ENCODE results near the gene SPATA33. TPM values are rescaled to one million over a fixed set of nuclear protein-coding genes. Genes with fewer than 3 reads are reported as not detected.

Gene SPATA33
- total and polyA plus RNA-seq, 10 of the 15 experiments (the other 5 are each of a cell fraction or from before 2014, with no cell fraction given): 1.1 to 15.8 (median 7.6) TPM

DNA sequence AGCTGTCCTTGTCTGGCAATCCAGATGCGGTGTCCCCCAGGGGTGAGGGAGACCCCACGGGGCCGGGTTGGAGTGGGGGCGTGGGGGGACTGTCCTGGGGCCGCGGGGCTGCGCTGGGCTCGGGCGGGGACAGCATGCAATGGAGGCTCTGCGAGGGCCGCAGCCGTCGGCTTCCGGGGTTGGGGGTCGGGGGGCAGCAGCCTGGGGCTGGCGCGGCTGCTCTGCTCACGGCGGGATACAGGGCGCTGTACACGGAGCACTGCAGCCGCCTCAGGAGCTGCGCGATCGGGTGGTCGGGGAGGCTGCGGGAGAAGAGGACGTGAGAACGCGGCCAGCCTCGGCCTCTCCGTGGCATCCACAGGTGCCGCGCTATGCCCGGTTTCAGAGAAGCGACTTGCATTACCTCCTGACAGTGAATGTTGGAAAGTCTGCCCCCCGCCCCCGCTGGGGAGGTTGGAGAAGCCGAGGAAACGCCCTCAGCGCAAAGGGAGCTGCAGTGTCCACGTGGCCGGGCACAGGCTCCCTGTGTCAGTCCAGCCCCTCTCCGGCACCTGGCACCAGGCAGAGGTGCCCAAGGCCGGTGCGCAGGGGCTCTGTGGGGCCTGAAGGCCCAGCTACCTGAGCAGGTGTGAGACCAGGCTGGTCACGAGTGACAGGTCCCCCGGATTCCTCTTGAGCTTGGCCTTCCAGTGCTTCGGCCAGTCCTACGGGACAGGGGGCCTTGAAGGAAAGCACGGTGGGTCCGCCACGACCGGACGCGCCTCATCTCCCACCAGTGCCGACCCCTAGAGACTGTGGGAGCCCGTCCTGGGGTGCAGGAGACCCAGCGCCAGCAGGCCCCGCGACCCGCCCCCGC is 53.3 kb downstream of the SPATA33 start:
- POLR2A ChIA-PET: no interaction called here
- BruUV-seq (replicated peaks): no TSS peak
- Histone ChIP-seq H3K79me2 (ENCODE audit: control insufficient read depth, insufficient read depth, low read length) (peaks cover 7% of the 10 kb centered on the region), H3K36me3 (ENCODE audit: control insufficient read depth in 2 of 2, insufficient read depth in 2 of 2, low read length in 1 of 2) (no peaks in the 10 kb centered on the region; a peak in 1 of 4 replicates), H2AFZ (ENCODE audit: control insufficient read depth, low read depth, low read length) (no peak overlapping the region), H3K4me3 (no peak overlapping the region), H3K27ac (ENCODE audit: control insufficient read depth, insufficient read depth) (no peak overlapping the region), H3K27me3 (replicated peaks in 1 of 2; ENCODE audit: control insufficient read depth in 2 of 2, insufficient read depth in 2 of 2, low read length in 1 of 2) (no peaks in the 10 kb centered on the region), H3K4me2 (ENCODE audit: control insufficient read depth, insufficient read depth) (no peak overlapping the region), H3K4me1 (ENCODE audit: control insufficient read depth, insufficient read depth, low read length) (no peaks in the 10 kb centered on the region), H3K9me3 (replicated peaks; ENCODE audit: control insufficient read depth, insufficient read depth, low read length) (no peaks in the 10 kb centered on the region), H3K9ac (ENCODE audit: control insufficient read depth, insufficient read depth, low read length) (no peak overlapping the region), H4K20me1 (ENCODE audit: control insufficient read depth, insufficient read depth) (no peaks in the 10 kb centered on the region)
- in situ Hi-C loops (cut with MboI): no loop called here
- FAIRE-seq: no peak
- ATAC-seq: no peak; the same call in 2 of the 3 replicates
- intact Hi-C loops (cut with micrococcal nuclease; ENCODE audit: unreplicated experiment): no loop called here
- no peak for TF ChIP-seq BRCA1 (IDR thresholded peaks at IDR 0.05; ENCODE audit: low read depth, low read length)
- TF ChIP-seq NR2F1 (conservative IDR thresholded peaks at IDR 0.05): peak; percentile 21; the same call in 1 of the 2 replicates
- CTCF ChIA-PET: no interaction called here
- 81% methylated on average over 26 of the region's 63 CpGs for WGBS (ENCODE audit: insufficient coverage, insufficient replicate concordance, low lambda C conversion rate, missing lambda C conversion rate)
- DNase-seq (ENCODE audit: low read depth, low spot score): no peak
- SMC1A ChIA-PET (ENCODE audit: uncharacterized antibody, unreplicated experiment): no interaction called here
- RAD21 ChIA-PET (ENCODE audit: unreplicated experiment): no interaction called here

GRCh38 chr16:89711601-89712273 is 54.1 kb downstream of the SPATA33 start:
- Histone ChIP-seq H3K4me3 (peak overlapping the region; percentile 78), H3K36me3 (ENCODE audit: control insufficient read depth in 2 of 2, insufficient read depth in 2 of 2, low read length in 1 of 2) (no peaks in the 10 kb centered on the region; a peak in 1 of 4 replicates), H3K4me2 (ENCODE audit: control insufficient read depth, insufficient read depth) (peak overlapping the region; percentile 87), H3K27me3 (replicated peaks in 1 of 2; ENCODE audit: control insufficient read depth in 2 of 2, insufficient read depth in 2 of 2, low read length in 1 of 2) (no peaks in the 10 kb centered on the region), H3K9me3 (replicated peaks; ENCODE audit: control insufficient read depth, insufficient read depth, low read length) (no peaks in the 10 kb centered on the region), H3K27ac (ENCODE audit: control insufficient read depth, insufficient read depth) (peak overlapping the region; percentile 48), H3K9ac (ENCODE audit: control insufficient read depth, insufficient read depth, low read length) (peak overlapping the region; percentile 81), H2AFZ (ENCODE audit: control insufficient read depth, low read depth, low read length) (peak overlapping the region; percentile 81), H4K20me1 (ENCODE audit: control insufficient read depth, insufficient read depth) (no peaks in the 10 kb centered on the region), H3K79me2 (ENCODE audit: control insufficient read depth, insufficient read depth, low read length) (peaks cover 7% of the 10 kb centered on the region), H3K4me1 (ENCODE audit: control insufficient read depth, insufficient read depth, low read length) (no peaks in the 10 kb centered on the region)
- no peak for FAIRE-seq
- ChIA-PET RAD21 (ENCODE audit: unreplicated experiment) (no interaction called here), CTCF (no interaction called here), POLR2A (no interaction called here), SMC1A (ENCODE audit: uncharacterized antibody, unreplicated experiment) (interaction anchor here (1.0 kb wide), 1 partner anchor 152 kb away, joined by 3 read pairs; no protein-coding TSS in a partner anchor)
- under 1% methylated on average over 27 of the region's 48 CpGs for WGBS (ENCODE audit: insufficient coverage, insufficient replicate concordance, low lambda C conversion rate, missing lambda C conversion rate)
- intact Hi-C loops (cut with micrococcal nuclease; ENCODE audit: unreplicated experiment) (no loop called here), in situ Hi-C loops (cut with MboI) (no loop called here)
- no peak for DNase-seq (ENCODE audit: low read depth, low spot score)
- peak; percentile 93 for ATAC-seq
- BruUV-seq (replicated peaks): TSS peak; percentile 86
- TF ChIP-seq NFIC (IDR thresholded peaks at IDR 0.05; ENCODE audit: low read depth, low read length): no peak
- TF ChIP-seq, protein P1, sequence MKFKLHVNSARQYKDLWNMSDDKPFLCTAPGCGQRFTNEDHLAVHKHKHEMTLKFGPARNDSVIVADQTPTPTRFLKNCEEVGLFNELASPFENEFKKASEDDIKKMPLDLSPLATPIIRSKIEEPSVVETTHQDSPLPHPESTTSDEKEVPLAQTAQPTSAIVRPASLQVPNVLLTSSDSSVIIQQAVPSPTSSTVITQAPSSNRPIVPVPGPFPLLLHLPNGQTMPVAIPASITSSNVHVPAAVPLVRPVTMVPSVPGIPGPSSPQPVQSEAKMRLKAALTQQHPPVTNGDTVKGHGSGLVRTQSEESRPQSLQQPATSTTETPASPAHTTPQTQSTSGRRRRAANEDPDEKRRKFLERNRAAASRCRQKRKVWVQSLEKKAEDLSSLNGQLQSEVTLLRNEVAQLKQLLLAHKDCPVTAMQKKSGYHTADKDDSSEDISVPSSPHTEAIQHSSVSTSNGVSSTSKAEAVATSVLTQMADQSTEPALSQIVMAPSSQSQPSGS (IDR thresholded peaks at IDR 0.05; ENCODE audit: low read length): no peak
- peak; percentile 49; the same call in 1 of the 2 replicates for TF ChIP-seq SMARCA5 (IDR thresholded peaks at IDR 0.05)
- no peak for TF ChIP-seq SREBF2 (IDR thresholded peaks at IDR 0.05; ENCODE audit: low read length)
- TF ChIP-seq RUNX3 (IDR thresholded peaks at IDR 0.05; ENCODE audit: low read length): no peak
- TF ChIP-seq KLF5 (IDR thresholded peaks at IDR 0.05; ENCODE audit: partially characterized antibody): no peak
- TF ChIP-seq CBX3 (IDR thresholded peaks at IDR 0.05; ENCODE audit: borderline replicate concordance, low read depth): no peak
- TF ChIP-seq E4F1 (IDR thresholded peaks at IDR 0.05; ENCODE audit: borderline replicate concordance, partially characterized antibody): no peak
- TF ChIP-seq CREB1 (IDR thresholded peaks at IDR 0.05; ENCODE audit: low read depth): no peak
- peak in 1 of 2 experiments; percentile 89; a peak in 2 of 3 replicates for TF ChIP-seq EGR1 (IDR thresholded peaks at IDR 0.05; ENCODE audit: borderline replicate concordance in 1 of 2, low read depth in 2 of 2, low read length in 2 of 2)
- no peak for TF ChIP-seq NRF1 (conservative IDR thresholded peaks at IDR 0.05; ENCODE audit: low read depth, low read length)

All from GM12878 (cell line).